ENCODE data around the gene MFNG.
A peak's percentile ranks its signal among the peaks of the same experiment; 100 is the strongest.

MFNG gene

GRCh38 chr22:37511395-37512104 is 25.4 kb upstream of the MFNG start:
- no peak for DNase-seq (ENCODE audit: low spot score)

GRCh38 chr22:37510091-37510490 is 23.9 kb upstream of the MFNG start:
- DNase-seq (ENCODE audit: low spot score) = no peak

GRCh38 chr22:37509059-37509860 is 23.1 kb upstream of the MFNG start:
- no peak for DNase-seq (ENCODE audit: low spot score)

- no peak for DNase-seq (ENCODE audit: low spot score)
These were observed 22.3 kb upstream of the MFNG start for GRCh38 chr22:37508431-37508992.

GRCh38 chr22:37507731-37508130 is 21.5 kb upstream of the MFNG start:
- DNase-seq (ENCODE audit: low spot score) = no peak

GRCh38 chr22:37505989-37506388 is 19.8 kb upstream of the MFNG start:
- DNase-seq (ENCODE audit: low spot score) = no peak

- DNase-seq (ENCODE audit: low spot score) = no peak
These were observed 19.4 kb upstream of the MFNG start for GRCh38 chr22:37505565-37505964.

GRCh38 chr22:37504964-37505363 is 18.8 kb upstream of the MFNG start:
- DNase-seq (ENCODE audit: low spot score) = no peak

GRCh38 chr22:37503850-37504249 is 17.7 kb upstream of the MFNG start:
- no peak for DNase-seq (ENCODE audit: low spot score)

- DNase-seq (ENCODE audit: low spot score) = no peak
These were observed 17.0 kb upstream of the MFNG start for GRCh38 chr22:37503183-37503683.

GRCh38 chr22:37502342-37503182 is 16.4 kb upstream of the MFNG start:
- peak; percentile 91 for DNase-seq (ENCODE audit: low spot score)

- peak; percentile 99 for DNase-seq (ENCODE audit: low spot score)
These were observed 15.6 kb upstream of the MFNG start for GRCh38 chr22:37501610-37502341.

GRCh38 chr22:37500745-37501609 is 14.8 kb upstream of the MFNG start:
- no peak for DNase-seq (ENCODE audit: low spot score)

GRCh38 chr22:37499789-37500540 is 13.8 kb upstream of the MFNG start:
- no peak for DNase-seq (ENCODE audit: low spot score)

GRCh38 chr22:37499027-37499707 is 13.0 kb upstream of the MFNG start:
- no peak for DNase-seq (ENCODE audit: low spot score)

GRCh38 chr22:37498289-37498909 is 12.2 kb upstream of the MFNG start:
- peak; percentile 57 for DNase-seq (ENCODE audit: low spot score)

GRCh38 chr22:37497062-37497599 is 10.9 kb upstream of the MFNG start:
- DNase-seq (ENCODE audit: low spot score) = peak; percentile 52

- no peak for DNase-seq (ENCODE audit: low spot score)
These were observed 10.5 kb upstream of the MFNG start for GRCh38 chr22:37496651-37497050.

Data from SW480 (cell line).